Measurements from ENCODE around the gene EGLN1.

EGLN1 gene

DNA sequence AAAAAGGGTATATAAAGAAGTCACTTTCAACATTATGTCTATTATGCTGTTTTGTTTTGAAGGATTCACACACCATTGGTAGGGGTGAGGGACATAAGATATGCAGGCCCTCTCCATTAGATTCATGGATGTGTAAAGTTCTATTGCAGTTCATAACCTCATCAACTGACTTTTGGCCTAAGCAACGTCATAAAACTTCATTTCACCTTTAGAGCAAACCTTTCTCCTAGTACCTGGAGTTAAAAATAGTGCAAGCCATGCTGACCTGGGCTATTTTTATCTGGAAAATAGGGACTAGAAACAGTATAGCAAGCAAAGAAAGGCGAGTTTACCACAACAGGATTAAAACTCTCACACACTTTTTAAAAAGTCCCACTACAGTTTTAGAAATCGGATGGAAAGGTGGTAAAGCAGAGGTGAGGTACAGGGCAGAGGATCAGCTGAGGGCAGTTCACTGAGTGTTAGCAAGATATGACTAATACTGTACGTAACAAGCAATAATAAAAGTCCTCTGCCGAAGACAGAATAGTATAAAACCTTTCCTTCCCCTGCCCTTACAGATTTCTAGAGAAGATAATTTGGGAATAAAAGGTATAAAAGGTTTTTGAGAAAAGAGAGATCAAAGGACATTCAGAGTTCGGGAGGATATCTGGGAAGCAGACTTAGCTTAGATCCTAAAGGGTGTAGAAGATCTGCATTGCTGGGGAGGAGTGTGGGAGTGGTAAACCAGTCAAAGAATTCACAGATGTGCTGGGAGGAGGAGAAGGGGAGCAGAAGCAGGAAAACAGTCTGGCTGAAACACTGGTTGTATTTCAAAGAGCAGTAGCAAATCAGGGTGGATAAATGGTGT lies 14.3 kb downstream of the EGLN1 start:
- TF ChIP-seq, protein P1, sequence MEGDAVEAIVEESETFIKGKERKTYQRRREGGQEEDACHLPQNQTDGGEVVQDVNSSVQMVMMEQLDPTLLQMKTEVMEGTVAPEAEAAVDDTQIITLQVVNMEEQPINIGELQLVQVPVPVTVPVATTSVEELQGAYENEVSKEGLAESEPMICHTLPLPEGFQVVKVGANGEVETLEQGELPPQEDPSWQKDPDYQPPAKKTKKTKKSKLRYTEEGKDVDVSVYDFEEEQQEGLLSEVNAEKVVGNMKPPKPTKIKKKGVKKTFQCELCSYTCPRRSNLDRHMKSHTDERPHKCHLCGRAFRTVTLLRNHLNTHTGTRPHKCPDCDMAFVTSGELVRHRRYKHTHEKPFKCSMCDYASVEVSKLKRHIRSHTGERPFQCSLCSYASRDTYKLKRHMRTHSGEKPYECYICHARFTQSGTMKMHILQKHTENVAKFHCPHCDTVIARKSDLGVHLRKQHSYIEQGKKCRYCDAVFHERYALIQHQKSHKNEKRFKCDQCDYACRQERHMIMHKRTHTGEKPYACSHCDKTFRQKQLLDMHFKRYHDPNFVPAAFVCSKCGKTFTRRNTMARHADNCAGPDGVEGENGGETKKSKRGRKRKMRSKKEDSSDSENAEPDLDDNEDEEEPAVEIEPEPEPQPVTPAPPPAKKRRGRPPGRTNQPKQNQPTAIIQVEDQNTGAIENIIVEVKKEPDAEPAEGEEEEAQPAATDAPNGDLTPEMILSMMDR (IDR thresholded peaks at IDR 0.05; ENCODE audit: low read depth, low read length): no peak
- H3K4me3 ChIP-seq (ENCODE audit: low read depth, low read length): 0 out of 2 replicates have a peak overlapping the region, but pooled peaks have one; percentile 11

DNA sequence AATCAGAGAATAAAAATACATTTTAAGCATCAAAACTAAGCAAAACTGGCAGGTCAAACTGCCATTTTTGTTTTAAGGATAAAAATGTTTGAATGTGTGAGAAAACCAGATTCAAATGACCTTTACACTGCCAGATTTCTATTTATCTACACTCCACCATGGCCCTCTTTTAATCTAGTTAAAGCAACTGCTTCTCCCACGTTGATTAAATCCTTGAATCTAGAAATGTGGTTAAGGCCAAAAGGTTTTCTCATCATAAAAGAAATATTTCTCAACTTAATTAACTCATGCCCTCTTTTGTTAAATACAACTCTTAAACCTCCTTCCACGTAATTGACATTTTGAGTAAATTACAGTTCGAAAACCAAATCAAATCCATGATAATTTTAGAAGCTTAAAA lies 15.0 kb downstream of the EGLN1 start:
- TF ChIP-seq, protein P1 (IDR thresholded peaks at IDR 0.05; ENCODE audit: low read depth, low read length): no peak
- H3K4me3 ChIP-seq (ENCODE audit: low read depth, low read length): no peak overlapping the region

DNA sequence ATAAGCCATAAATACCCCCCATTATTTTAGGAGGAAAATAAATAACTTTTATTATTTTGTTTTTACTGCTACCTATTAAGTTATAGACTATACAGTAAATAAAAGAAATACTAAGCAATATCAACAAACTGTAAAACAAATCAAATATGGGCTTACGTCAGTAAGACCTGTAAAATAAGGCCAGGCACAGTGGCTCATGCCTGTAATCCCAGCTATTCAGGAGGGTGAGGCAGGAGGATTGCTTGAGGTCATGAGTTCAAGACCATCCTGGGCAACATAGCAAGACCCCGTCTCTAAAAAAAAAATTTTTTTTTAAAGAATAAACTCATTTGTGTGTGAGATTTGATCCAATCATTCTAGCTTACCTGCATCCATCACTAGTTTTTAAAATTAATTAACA lies 17.8 kb downstream of the EGLN1 start:
- TF ChIP-seq, protein P1 (IDR thresholded peaks at IDR 0.05; ENCODE audit: low read depth, low read length): no peak
- no peak overlapping the region for H3K4me3 ChIP-seq (ENCODE audit: low read depth, low read length)

DNA sequence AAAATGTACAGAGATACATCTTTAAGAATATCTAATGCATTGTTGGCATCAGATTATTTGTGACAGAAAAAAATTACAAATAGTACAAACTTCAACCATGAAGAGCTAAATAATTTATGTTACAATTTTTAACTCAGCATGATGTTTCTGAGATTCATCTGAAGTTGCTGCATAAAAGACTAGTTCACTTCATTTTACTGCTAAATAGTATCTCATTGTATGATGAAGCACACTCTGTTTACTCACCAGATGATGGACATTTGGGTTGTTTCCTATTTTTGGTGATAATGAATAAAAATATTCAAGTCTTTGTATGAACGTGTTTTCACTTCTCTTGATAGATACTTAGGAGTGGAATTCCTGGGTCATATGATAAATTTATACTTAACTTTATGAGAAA lies 20.6 kb downstream of the EGLN1 start:
- TF ChIP-seq, protein P1 (IDR thresholded peaks at IDR 0.05; ENCODE audit: low read depth, low read length): no peak
- no peak overlapping the region for H3K4me3 ChIP-seq (ENCODE audit: low read depth, low read length)

DNA sequence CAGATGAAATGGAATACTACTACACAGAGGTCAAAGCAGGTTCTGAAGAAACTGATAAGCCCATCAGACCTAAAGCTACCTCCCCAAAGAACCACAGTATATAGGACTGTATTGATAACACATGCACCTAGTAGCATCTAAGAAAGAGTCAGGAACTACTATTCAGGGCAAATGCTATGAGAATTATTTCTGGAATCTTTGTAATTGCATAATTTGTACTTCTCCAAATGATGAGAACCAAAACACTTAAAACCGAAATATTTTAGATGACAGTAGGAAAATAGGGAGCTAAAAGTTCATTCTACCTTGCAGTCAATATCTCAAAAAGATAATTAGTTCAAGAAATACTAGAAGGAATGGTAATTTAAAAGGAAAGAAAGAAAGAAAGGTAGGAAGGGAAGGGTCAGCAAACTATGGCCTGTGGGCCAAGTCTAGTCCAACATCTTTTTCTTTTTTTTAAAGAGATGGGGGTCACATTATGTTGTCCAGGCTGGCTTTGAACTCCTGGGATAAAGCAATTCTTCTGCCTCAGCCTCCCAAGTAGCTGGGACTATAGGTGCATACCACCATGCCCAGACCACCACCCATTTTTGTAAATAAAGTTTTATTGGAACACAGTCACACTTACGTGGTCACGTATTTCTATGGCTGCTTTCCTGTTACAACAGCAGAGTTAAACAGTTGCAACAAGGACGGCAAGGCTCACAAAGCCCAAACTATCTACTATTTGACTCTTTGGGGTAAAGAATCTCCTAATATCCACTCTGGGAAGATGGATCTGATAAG lies 24.0 kb downstream of the EGLN1 start:
- no peak overlapping the region for H3K4me3 ChIP-seq (ENCODE audit: low read depth, low read length)
- TF ChIP-seq, protein P1 (IDR thresholded peaks at IDR 0.05; ENCODE audit: low read depth, low read length): no peak

DNA sequence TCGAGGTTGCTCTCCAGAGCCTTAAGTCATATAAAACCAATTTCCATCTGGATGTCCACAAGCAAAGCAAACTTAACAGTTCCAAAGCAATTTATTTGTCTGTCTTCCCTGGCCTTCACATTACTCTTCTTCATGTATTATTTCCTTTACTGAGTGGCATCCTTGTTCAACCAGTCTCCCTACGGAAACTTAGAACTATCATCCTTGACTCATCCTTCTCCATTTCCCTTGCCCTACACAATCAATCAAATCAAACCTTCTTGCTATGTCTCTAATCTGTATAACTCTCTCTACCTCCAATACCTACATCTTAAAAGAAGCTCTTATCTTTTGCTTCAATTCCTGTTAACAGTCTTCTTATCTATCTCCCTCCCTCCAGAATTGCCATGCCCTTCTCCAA lies 25.4 kb downstream of the EGLN1 start:
- TF ChIP-seq, protein P1 (IDR thresholded peaks at IDR 0.05; ENCODE audit: low read depth, low read length): no peak
- H3K4me3 ChIP-seq (ENCODE audit: low read depth, low read length): no peak overlapping the region

DNA sequence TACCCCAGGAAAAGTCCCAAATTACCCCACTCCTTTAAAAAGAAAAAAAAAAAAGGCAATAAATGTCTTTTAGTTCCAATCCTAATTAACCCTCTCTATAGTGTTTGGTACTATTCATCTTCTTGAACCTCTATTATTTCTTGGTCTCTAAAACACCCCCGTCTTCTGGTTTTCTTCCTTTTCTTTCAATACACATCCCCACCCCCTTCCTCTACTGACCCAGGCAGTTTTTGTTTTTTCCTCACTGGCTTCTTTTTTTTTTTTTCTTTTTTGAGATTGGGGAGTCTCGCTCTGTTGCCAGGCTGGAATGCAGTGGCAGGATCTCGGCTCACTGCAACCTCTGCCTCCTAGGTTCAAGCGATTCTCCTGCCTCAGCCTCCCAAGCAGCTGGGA lies 26.1 kb downstream of the EGLN1 start:
- no peak overlapping the region for H3K4me3 ChIP-seq (ENCODE audit: low read depth, low read length)
- TF ChIP-seq, protein P1 (IDR thresholded peaks at IDR 0.05; ENCODE audit: low read depth, low read length): no peak
